Astrocyte of the cerebellum (primary cell): ENCODE results near the gene MXD4.

ENCODE experiments used
- DNase-seq: peaks from one replicate; pipeline ENCODE4 v3.0.0-alpha.2; 2011; ENCODE audit warnings: low read depth
- H3K4me3 ChIP-seq: 2 replicates; pipeline ENCODE4 v1.5.1; 2011; ENCODE audit warnings: mild to moderate bottlenecking, low read depth, low read length, moderate library complexity
- in situ Hi-C: cut with HindIII; loops from 2 replicates; pipeline ENCODE4 v1.10.0; 2017; ENCODE audit warnings: low sequenced_read_pairs
- TF ChIP-seq, protein P1 (sequence below): IDR thresholded peaks from 2 replicates; pipeline ENCODE4 v1.5.1; 2012; ENCODE audit warnings: low read length, low read depth, moderate library complexity, mild to moderate bottlenecking; ENCODE audit errors: missing control alignments

Gene MXD4

DNA sequence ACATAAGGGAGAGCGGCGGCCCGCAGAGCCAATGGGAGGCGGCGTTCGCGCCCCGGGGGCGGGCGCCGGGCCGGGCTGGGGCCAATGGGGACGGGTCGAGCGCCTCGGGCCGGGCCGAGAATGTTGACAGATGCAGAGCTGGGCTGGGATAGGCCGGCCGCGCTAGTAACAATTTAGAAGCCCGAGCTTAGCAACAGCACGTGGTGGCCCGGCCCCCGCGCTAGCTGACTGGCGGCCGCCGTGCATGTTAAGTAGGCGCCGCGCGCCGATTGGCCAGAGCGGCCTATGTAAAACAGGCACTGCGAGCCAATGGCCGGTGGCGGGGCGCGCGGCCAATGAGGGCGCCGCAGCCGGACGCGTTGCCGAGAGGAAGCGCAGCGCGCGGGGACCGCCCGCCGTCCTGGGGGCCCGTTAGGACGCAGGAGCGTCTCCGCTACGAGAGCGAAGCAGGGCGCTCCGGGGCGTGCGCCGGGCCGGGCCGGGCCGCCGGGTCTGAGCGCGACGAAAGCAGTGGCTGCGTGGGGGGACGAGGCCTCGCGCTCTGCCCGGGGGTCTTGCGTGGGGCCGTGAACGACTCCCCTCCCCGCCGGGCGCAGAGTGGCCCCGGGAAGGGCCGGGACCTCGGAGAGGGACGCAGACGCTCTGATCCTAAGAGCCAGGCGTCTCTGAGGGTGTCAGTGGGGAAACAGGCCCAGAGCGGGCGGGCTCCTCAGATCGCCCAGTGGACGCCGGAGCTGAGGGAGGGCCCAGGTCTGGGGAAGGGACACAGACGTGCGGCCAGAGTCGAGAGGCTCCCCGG is 435 bp upstream of the MXD4 start:
- in situ Hi-C loops: no loop called here
- peak; percentile 99 for DNase-seq
- H3K4me3 ChIP-seq: peak overlapping the region; percentile 86
- TF ChIP-seq, protein P1, sequence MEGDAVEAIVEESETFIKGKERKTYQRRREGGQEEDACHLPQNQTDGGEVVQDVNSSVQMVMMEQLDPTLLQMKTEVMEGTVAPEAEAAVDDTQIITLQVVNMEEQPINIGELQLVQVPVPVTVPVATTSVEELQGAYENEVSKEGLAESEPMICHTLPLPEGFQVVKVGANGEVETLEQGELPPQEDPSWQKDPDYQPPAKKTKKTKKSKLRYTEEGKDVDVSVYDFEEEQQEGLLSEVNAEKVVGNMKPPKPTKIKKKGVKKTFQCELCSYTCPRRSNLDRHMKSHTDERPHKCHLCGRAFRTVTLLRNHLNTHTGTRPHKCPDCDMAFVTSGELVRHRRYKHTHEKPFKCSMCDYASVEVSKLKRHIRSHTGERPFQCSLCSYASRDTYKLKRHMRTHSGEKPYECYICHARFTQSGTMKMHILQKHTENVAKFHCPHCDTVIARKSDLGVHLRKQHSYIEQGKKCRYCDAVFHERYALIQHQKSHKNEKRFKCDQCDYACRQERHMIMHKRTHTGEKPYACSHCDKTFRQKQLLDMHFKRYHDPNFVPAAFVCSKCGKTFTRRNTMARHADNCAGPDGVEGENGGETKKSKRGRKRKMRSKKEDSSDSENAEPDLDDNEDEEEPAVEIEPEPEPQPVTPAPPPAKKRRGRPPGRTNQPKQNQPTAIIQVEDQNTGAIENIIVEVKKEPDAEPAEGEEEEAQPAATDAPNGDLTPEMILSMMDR: no peak

DNA sequence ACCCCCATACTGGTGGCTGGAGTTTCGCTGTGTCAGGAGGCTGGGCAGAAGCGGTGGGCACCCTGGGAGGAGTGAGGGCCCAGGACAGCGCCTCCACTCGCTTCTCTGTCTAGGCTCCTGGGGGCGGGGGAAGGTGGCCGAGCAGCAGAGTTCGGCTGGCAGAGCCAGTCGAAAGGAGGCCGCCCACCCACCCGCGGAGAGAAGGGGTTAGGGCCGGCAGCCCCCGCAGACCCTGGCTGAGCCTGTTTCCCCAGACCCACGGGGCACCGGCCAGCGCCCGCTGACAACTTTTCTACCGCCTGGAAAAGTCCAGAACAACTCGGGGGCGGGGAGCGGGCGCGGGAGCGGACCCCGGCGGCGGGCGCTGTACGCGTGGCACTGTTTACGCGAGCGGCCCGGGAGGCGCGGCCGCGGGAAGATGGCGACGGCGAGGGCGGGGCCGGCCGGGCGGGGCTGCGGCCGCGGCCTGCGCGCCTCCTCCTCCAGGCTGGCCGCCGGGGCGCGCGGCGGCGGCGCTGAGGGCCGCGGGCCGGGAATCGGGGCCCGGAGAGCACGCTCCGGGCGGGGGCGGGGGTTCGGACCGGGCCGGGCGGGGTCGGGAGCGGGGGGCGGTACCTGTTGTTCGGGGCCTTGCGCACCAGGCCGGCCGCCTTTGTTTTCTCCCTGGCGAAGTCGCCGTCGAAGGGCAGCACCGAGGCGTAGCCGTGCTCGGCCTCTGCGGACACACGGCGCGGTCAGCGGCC is 628 bp downstream of the MXD4 start:
- no peak for DNase-seq
- in situ Hi-C loops: no loop called here
- peak overlapping the region; percentile 86 for H3K4me3 ChIP-seq
- TF ChIP-seq, protein P1: no peak

DNA sequence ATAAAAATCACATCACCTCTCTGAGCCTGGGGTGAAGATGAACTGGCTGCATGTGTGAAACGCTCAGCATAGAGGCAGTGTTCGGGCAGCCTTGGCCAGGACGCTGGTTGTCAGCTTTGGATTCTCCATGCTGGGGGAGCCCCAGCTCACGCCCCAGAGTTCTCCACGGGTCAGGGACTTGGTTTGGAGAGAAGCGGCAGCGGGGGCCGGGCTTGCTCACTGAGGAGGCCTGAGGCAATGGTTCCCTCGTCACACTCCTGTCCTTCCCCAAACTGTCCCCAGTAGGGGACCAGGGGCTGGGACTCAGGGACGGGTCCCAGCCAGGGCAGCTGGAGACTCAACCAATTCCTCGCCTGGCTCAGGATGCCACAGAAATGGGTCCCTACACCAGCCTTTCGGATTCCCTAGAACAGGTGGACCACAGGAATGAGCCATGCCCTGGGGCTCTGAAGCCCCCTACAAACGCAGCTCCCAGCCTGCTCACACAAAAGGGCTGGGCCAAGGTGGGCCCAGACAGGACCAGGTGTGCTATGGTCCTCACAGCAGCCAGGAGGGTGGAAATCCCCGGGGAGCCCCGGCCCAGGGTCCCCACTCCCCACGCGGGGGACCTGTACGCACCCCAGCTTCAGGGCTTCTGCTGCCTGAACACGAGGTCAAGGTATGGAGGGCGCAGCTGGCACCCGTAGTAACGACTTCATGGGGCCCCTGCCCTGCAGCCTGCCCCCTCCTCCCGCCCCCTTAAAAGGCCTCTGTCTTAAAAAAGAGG is 1.4 kb downstream of the MXD4 start:
- peak overlapping the region; percentile 86 for H3K4me3 ChIP-seq
- in situ Hi-C loops: no loop called here
- TF ChIP-seq, protein P1: no peak
- DNase-seq: no peak

DNA sequence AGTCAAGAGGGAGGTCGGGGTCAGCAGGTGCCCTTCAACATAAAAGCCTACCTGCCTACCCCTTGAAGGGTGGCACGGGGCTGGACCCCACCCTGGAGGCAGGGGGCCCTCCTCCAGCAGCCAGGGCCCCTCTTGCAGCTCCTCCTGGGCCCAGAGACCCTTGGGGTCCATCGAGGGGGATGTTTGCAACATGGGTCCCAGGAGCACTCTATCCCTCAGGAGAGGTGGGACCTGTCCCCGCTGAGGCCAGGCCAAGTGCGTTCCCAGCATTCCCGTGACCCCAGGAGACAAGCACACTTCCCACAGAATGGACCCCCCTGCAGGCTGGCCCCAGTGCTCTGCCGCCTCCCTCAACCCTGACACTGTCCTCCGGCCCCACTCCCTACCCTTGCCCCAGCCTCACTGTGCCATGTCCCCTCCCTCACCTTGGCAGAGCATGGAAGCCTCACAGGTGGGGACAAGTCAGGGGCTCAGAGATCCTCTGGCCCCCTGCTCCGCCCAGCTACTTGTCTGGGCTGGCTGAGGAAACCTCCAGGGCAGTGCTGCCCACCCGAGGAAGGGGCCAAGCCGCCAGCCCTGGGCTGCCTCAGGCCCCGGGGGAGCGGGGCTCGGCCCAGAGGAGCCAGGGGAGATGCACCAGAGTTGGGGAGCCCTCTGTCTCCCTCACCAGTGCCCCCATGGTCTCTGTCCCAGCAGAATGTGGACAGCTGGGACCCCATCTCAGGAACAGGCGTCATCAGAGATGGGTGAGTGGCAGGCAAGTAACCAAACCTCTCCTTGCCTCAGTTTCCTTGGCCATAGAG is 2.2 kb downstream of the MXD4 start:
- TF ChIP-seq, protein P1: no peak
- in situ Hi-C loops: loop anchor here (5.0 kb wide), 1 partner anchor 143 kb away; no protein-coding TSS in a partner anchor
- DNase-seq: no peak
- peak overlapping the region; percentile 86 for H3K4me3 ChIP-seq

DNA sequence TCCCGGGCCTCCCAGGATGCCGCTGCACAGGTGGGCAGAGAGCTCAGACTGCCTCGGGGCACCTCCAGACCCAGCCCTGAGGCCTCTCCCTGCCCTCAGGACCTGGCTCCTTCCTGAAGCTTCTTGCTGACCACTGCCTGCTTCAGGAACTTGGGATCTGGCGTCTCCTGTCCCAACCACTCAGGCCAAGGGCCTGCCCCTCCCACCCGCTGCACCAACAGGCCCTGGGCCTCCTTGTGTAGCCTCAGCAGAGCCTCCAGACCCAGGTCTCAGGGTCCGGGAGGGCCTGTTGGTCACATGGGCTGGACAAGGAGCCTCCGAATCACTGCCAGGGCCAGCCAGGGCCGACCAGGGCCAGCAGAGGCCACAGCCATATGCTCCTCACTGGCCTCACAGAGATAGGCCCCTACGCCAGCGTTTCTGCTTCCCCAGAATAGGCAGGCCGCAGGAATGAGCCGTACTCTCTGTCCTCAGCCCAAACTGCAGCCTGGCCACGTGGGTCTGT is 2.8 kb downstream of the MXD4 start:
- no peak for DNase-seq
- TF ChIP-seq, protein P1: no peak
- in situ Hi-C loops: loop anchor here (5.0 kb wide), 1 partner anchor 143 kb away; no protein-coding TSS in a partner anchor
- H3K4me3 ChIP-seq: no peak overlapping the region
